Measurements from ENCODE around the gene NDUFV3.

- no peak for TF ChIP-seq ONECUT2 (CRISPR knock-in tag; IDR thresholded peaks at IDR 0.05)
- no peak for TF ChIP-seq CREM (IDR thresholded peaks at IDR 0.05)
- no peak for TF ChIP-seq CREM (CRISPR knock-in tag; IDR thresholded peaks at IDR 0.05)
- TF ChIP-seq ZNF343 (CRISPR knock-in tag; IDR thresholded peaks at IDR 0.05): no peak
- no peak for TF ChIP-seq ZNF605 (CRISPR knock-in tag; IDR thresholded peaks at IDR 0.05)
- TF ChIP-seq ZSCAN20 (CRISPR knock-in tag; IDR thresholded peaks at IDR 0.05; ENCODE audit: borderline replicate concordance): no peak
- no peak for TF ChIP-seq CTCF (CRISPR knock-in tag; IDR thresholded peaks at IDR 0.05)
- TF ChIP-seq CEBPG (CRISPR knock-in tag; IDR thresholded peaks at IDR 0.05): no peak
- no peak for TF ChIP-seq ZNF747 (CRISPR knock-in tag; IDR thresholded peaks at IDR 0.05; ENCODE audit: borderline replicate concordance)
Measured at GRCh38 chr21:42852925-42853570, 40.1 kb upstream of the NDUFV3 start.
